Hindlimb muscle (tissue), 1 donor: ENCODE results near the gene ATXN1. TPM values are rescaled to one million over a fixed set of nuclear protein-coding genes. Genes with fewer than 3 reads are reported as not detected.
"Not testable (repeated sequence)": the region's sequence is repeated elsewhere in the genome, so short reads cannot be mapped to it uniquely, and the experiment has no call there.

Experiments used
- DNase-seq: peaks from one replicate; pipeline ENCODE4 v3.0.0-alpha.2; 2013
- polyA plus RNA-seq: library from polyadenylated mRNA; unstranded; fragments of 120-200 nt; gene quantifications from one replicate; pipeline ENCODE4 v1.2.1, GENCODE V29; 2013; ENCODE audit not compliant: insufficient read length

Gene ATXN1
- polyA plus RNA-seq, 1 donor: 16.1 TPM

DNA sequence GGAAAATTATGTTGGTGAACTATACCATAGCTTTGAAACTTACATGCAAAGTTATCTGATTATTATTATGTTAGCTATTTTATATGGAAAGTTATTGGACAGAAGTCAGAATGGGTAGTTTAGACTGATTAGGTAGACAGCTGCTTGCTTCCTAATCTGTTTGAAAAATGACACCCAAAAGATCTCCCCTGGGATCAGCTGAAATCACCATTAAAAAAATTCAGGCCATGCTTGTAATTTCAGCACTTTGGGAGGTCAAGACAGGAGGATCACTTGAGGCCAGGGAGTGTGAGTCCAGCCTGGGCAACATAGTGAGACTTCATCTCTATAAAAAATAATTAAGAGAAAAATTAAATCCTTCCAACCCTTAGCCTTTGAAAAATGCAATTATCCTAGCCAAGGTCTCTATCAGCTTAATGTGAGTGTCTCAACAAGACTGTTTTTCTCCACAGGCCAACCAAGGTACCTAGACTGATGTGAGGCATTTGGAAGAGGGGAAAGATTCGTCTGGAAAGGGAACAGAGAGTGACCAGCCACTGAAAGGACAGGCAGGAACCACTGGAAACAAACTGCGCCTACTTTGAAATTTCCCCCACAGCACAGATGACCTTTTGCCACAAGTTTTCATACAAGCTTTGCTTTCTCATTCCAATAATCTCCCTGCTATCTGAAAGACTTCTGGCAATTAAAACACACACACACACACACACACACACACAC is 290.6 kb downstream of the ATXN1 start:
- no peak for DNase-seq

DNA sequence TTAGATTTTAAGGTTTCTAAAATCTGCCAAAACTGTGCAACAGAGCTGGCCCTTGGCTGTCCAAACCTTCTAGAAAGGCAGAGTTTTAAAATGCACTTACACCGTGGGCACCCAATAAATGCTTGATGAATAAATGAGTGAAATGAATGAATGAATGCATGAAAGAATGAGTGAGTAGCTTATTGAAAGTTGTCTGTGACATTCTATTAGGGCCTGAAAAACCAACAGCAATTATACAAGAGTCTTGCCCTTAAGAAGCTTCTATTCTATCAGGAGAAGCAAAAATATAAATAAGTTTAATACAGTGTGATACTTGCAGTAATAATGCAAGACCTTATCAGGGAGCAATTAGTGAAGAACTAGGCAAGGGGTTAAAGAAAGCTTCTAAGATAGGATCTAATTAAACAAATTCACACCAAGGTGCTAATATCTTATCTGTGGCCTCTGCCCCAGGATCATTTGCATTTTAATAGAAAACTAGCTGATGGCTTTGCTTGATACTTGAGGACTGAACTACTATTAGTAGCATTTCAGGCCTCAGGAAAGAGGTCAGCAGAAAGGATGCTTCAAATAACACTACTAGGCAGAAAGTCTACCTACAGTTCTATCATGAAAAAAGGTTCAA is 292.2 kb downstream of the ATXN1 start:
- DNase-seq: no peak

DNA sequence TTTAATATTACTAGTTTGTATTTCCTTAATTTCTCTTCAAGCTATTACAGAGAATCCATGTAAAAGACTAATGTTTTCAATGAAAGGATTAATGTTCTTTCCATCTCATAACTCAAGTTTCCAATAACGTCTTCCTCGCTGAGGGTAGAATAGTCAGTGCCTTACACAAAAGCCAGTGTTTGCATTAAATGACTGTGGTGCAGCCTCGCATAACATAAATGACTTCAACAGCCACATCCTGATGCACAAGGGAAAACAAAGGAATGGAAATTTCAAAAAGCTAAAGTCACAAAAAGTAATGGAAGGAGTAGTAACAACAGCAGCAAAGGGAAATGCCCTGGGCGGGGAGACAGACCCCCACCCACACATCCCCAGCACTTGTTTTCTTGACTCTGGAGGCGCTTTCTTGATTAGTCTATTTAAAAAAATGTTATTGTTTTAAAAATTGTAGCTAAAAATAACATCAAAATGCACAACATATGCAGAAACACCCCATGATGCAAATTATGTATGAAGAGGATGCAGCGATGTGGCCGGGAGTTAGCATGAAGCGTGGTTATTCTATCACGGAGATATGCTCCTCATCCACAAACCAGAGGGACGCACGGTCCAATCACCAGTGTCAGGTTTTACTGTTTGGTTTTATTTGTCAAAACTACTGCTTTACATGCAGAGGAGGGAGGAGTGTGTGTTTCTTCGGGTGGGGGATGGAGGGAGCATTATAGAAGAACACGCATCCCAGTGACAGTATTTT is 294.3 kb downstream of the ATXN1 start:
- DNase-seq: no peak

DNA sequence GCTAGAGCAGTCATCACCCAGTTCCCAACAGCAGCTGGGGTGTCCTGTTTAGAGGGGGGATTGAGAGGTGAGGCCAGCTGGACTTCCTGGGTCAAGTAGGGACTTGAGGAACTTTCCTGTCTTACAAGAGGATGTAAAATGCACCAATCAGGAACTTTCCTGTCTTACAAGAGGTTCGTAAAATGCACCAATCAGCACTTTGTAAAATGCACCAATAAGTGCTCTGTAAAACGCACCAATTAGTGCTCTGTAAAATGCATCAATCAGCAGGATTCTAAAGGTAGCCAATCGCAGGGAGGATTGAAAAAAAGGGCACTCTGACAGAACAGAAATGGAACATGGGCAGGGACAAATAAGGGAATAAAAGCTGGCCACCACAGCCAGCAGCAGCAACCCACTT is 297.2 kb downstream of the ATXN1 start:
- DNase-seq: no peak

DNA sequence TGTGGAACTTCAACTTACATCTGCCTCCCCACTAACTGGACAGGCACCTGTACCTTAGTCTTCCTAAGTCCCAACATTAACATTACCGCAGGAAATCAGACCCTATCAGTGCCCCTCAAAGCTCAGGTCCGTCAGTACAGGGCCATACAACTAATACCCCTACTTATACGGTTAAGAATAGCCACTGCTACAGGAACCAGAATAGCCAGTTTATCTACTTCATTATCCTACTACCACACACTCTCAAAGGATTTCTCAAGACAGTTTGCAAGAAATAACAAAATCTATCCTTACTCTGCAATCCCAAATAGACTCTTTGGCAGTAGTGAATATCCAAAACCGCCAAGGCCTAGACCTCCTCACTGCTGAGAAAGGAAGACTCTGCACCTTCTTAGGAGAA is 298.0 kb downstream of the ATXN1 start:
- not testable (repeated sequence) for DNase-seq

DNA sequence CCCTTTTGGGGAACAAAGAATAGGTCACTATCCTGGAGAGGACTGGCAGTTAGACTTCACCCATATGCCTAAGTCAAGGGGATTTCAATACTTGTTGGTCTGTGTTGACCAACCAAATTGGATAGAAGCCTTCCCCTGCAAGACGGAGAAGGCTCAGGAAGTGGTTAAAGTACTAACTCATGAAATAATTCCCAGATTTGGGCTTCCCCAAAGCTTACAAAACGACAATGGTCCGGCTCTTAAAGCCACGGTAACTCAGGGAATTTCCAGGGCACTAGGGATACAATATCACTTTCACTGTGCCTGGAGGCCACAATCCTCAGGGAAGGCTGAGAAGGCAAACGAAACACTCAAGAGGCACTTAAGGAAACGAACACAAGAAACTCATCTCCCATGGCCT is 299.8 kb downstream of the ATXN1 start:
- DNase-seq: no peak

DNA sequence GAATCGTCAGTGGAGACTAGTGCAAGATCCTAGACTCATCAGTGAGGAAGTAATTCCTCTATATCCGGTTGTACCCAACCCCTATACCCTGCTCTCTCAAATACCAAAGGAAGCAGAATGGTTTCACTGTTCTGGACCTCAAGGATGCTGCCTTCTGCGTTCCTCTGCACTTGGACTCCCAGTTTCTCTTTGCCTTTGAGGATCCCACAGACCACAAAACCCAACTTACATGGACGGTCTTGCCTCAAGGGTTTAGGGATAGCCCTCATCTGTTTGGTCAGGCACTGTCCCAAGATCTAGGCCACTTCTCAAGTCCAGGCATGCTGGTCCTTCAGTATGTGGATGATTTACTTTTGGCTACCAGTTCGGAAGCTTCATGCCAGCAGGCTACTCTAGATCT is 301.8 kb downstream of the ATXN1 start:
- not testable (repeated sequence) for DNase-seq

DNA sequence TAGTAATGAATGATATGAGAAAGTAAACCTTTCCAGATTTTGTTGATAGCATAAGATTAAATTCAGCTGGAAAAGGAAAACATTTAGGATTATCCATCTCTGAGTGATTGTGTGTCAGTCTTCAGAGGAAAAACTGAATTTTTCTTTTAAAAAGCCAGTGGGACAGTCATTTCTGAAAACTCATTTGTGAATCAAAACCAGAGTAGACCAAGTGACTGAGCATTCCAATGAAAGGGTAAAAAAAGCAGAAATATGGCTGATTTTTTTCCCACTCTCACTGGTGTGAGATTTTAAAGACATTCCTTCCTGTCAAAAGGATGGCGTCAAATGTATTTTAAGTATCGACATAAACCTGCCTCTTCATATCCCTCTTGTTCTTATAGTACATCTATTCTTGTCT is 308.9 kb downstream of the ATXN1 start:
- no peak for DNase-seq

DNA sequence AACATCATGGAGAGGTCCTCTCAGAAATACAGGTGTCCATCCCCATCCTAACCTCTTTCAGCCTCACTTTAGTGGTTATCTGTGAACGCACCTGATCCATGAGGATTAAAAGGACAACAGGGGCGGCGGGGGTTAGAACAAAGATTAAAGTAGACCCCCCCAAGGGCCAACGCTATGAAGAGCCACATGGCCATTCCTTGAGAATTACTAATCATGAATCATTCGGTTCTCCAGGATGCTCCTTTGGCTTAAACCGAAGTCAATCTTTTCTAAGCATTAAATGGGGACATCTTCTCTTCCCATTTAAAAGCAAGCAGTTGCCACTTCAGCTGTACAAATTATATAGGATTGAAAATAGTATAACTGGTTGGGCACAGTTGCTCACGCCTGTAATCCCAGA is 310.4 kb downstream of the ATXN1 start:
- no peak for DNase-seq

DNA sequence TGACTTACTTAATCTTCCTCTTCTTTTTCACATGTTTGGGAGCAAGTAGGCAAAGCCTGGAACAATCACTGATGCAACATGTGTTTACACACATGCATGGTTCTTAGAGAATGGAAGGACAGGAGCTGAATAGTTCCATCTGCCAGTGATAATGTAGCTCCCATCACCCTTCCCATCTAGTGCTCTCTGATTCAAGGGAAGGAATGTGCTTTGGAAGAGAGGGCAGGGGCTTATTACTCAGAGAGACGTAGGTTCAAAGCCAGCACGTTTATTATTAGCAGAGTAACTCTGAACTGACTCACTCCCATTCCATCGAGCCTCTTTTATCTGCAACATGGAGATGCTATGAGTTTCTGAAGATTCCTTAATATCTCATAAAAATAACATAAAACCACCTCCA is 311.0 kb downstream of the ATXN1 start:
- DNase-seq: no peak

DNA sequence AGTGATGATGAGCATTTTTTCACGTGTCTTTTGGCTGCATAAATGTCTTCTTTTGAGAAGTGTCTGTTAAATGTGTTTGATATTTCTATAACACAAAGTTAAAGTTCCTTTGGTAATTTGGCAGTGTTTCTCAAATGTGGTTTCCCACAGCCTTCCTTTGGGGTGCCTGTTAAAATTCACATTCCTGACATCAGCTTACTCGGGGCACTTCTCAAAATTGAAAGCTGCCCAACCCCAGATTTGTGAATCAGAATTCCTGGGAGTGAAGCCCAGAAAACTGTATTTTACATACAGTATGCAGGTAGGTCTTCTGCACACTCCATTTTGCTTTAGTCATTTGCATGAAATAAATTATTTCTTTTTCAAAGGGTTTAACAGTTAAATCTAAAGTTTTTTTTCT is 315.0 kb downstream of the ATXN1 start:
- no peak for DNase-seq

DNA sequence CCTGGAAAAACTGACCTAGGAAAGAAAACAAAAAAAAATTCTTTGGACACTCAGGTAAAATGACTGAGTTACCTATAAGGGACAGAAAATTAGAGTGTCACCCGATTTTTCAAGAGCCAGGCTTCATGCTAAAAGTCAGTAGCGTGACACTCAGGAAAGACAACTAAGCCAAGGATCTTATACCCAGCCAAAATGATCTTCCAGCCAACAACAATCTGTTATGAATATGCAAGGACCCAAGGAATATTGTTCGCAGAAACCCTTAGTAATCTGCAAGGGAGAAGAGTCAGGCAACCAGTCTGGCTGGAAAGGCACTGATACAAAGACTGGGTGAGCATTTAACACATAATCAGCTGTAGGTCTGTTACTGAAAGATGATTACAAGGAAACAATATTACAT is 319.2 kb downstream of the ATXN1 start:
- no peak for DNase-seq

DNA sequence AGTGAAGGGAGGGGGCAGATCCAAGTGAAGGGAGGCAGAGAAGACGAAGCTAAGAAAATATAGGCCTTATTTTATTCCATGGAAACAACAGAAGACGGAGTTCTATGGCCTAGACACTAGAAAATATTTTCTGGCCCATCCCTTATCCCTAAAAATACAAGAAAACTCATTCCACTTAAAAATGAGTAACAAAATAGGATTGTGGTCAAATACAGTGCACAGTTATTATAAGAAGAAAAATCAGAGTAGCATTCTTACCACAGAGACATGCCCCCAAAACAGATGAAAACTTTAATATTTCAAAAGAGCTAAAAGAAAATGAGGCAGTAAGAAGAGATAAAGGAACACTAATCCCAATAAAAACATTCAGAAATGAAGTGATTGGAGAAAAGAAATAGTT is 320.0 kb downstream of the ATXN1 start:
- DNase-seq: no peak

DNA sequence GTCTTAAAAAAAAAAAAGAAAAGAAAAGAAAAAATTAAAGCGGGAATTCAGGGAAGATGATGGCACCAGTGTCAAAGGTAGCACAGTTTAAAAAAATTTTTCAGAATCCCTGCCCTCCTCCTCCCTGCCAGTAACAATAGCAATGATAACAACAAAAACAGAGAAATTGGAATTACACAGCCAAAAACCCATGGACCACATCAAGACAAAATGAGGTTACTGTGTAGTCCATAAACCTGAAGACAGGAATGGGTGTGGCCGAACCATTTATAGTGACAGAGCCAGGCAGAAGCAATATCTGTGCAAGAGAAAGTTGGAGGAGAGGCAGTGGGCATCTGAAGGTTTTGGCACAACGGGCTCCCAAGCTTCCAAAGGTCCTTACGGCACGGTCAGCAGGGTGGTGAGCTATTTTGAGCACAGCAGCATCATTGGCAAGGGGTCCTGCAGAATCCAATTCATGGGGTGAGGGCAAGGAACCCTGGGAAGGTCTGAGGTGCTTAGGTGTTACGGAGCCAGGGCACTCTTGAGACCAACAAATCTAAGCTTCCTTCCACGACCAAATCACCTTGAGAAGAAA is 320.5 kb downstream of the ATXN1 start:
- DNase-seq: no peak

DNA sequence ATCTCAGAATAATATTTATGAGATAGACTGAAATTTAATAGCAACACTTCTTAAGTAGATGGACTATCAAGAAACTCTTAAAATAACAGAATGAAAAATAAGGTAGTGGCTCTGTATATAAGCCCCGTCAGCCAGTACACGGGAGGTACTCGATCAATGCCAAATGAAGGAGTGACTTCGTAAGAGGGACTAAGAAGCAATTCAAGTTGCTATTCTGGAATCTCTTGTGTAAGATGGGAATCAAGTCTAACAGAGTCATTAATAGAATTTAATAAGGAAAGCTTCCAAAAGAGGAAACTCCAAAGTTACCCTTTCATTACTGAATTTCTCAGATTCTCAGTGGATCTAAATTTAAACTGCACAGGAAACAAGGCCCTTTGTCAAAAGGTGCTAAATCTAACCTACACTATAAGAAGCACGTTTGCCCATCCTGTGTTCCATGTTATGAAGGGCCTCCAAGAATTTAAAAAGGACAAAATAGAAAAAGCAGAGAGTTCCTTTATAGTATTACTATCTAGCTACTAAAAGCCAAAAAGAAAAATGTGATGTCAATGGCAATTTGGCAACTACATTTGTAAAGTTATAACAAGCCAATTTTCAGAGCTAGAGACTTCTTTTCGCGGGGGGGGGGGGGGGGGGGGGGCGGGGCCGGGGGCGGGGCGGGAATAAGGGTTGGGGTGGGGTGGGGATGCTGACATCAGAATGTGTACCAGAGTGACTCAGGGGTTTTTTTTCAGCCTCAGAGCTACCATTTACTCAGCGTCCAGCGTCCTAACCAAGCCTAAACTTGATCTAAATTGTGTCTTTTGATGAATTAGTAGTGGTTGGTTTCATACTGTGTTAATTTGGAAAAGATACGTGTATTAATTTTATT is 322.3 kb downstream of the ATXN1 start:
- DNase-seq: no peak

DNA sequence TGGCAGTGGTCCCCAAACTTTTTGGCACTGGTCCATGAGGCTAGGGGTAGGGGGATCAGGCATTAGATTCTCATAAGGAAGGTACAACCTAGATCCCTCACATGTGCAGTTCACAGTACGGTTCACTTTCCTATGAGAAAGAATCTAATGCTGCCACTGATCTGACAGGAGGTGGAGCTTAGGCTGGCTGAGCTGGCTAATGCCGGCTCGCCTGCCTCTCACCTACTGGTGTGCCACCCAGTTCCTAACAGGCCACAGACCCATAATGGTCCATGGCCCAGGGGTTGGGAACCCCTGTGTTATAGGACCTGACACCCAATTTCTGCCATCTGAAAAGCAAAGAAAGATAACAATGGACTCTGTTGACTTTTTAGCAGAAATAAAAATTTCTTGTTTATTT is 323.3 kb downstream of the ATXN1 start:
- no peak for DNase-seq

DNA sequence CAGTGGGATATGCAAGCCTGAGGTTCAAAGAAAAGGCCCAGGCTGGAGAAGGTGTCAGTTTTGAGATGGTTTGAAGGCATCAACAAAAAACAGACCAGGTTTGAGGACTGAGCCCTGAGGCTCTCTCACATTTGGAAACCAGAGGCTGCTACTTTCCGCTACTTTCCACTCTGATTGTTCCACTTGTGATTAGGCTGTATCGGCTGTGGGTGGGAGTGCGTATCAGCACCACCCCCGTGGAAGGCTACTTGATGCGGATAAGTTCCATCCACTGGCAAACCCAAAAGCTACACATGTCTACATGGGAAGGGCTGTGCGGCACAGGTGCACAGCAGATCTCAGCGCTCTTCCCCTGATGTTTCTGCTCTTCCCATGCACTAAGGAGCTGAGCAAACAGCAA is 324.2 kb downstream of the ATXN1 start:
- DNase-seq: no peak

DNA sequence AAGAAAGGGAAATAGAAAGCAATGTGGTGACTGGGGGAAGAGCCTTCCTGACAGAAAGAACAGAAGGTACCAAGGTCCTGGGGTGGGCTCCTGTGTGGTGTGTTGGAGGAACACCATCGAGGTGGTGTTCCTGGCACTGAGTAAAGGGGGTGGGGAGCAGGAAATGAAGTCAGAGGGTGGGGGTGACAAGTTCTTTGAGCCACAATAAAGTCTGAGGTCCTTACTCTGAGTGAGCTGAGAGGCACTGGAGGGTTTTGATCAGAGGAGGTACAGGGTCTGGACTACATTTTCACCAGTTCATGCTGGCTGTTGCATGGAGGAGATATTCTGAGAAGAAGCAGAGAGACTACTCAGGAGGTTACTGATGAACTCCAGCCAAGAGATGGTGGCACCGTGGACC is 324.7 kb downstream of the ATXN1 start:
- no peak for DNase-seq

DNA sequence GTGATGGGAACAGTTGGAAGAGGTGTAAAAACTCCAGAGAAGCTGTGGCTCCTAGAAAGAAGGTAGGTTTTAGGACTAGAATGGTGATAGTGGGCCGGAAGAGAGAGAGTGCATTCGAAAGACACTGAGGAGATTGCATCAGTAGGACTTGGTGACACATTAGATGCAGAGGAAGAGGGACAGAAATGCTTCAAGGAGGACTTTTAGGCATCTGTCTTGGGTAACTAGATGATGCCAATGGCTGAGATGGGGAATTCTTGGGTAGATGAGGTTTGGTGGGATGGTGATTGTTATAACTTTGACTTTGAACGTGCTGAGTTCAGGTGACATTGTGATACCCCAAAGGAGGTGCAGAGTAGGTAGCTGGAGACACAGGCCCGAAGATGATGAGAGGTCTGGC is 326.4 kb downstream of the ATXN1 start:
- no peak for DNase-seq

DNA sequence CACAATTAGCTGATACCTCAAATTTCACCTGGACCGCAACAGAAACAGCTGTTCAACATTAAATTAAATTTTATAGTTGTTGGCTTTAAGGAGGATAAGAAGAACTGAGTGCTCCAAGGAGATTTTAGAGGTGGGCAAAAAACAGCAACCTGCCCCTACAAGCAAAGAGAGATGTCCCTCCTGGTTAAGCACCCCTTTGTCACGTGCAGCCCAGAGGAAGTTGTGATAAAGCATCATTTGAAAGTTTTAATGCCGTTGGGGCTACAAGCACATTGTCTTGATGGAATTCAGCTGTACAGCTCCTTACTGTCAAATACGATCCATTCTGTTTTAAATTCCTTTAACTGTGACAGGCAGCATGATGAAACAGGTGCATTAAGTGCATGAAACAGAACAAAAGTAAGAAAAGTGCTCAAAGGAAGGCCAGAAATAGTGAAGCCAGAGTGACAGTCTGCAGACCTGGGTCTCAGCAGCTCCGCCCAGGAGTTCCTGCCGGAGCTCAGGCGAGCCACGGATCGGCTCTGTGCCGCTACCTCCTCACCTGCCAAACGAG is 327.8 kb downstream of the ATXN1 start:
- DNase-seq: no peak

DNA sequence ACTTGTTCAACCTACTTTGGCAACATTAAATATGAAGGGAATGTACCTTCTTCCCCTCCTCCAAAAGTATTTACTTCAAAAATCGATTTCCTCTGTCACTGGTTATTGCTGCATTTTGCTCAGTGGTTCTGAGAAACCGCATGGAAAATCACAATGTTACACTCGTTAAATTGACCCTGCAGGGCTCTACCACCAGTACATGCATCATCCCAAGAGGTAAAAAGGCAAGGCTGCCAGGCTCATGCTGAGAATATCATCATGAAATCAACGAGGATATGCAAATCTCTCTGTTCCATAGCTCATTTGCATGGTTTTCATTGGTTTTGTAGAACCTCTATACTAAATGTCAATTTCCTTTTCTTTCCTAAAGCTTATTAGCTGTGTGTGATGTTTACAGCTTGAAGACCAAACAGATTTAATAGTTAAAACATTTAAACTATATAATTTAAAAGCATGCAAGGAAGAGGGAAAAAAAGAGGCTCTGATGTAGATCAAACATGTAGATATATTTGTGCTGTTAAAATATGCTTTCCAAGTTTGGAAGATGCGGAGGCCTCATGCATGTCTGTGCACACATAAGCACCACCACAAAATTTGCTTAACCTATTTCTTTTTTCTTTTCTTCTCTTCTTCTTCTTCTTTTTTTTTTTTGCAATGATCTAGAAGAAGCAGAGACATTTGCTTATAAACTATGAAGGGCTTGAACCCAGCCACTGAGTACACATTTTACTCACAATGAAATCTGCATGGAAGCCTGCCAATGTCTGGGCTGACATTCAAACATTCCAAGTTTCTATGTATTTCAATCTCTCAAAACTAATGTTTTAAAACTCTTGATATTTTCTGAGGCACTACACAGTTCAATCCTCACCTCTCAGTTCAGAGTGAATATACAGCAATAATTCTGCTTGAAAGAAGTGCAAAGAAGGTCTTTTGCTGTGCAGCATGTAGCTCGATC is 328.9 kb downstream of the ATXN1 start:
- peak; percentile 73 for DNase-seq
